Raji (cell line): Measurements from ENCODE around the gene RGL1.

Source experiments
- POLR2A ChIP-seq: IDR thresholded peaks from 2 replicates; pipeline ENCODE4 v1.6.1; 2011; ENCODE audit warnings: low read depth, low read length, control low read depth; ENCODE audit not compliant: insufficient read depth

Gene RGL1

DNA sequence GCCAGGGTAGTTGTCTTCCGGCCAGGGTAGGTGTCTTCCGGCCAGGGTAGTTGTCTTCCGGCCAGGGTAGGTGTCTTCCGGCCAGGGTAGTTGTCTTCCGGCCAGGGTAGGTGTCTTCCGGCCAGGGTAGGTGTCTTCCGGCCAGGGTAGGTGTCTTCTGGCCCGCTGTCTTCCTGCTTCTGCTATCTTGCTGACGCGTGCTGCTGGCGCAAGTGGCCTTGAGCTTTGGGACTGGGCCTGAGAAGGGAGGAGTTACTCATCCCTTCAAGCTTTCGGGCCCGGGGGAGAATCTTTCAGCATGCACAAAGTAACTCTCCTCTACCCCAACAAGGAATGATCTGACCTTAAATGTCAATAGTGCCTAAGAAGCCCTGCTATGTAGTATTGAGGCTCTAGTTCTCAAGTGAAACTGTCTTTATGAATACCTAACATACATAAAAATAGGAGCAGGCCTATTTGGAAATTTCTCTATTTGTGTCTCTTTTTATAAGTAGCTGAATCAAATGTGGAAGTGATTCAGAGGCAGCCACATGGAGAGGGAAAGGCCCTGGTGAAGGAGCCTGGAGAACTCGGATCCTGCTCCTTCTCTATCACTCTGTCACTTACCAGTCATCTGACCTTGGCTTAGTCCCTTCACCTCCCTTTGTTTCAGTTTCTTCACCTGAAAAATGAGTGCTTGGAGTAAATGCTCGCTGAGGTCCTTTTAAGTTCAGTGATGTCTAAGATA, 65.6 kb downstream of the RGL1 start:
- TF ChIP-seq POLR2A = no peak

DNA sequence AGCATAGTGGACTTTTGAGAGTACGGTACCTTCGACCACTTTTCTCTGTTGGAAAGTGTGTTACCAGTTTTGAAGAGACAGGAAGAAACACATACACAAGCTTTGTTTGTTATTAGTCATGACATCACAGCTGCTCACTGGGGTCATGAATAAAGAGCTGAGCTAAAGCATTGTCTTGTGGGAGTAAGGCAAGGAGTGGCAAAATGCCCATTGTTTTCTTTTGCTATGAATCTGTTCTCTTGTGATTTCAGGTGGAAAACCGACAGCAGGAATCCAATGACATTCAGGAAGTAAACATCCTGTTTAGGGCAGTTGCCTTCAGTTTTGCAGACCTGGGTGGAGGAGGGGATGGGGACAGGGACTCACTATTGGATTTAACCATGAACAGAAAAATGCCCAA, 66.2 kb downstream of the RGL1 start:
- no peak for TF ChIP-seq POLR2A

- TF ChIP-seq POLR2A = no peak
Observed at GRCh38 chr1:183871601-183872000, 66.7 kb downstream of the RGL1 start.

GRCh38 chr1:183872403-183872802, 67.5 kb downstream of the RGL1 start:
- no peak for TF ChIP-seq POLR2A

GRCh38 chr1:183873642-183874041, 68.7 kb downstream of the RGL1 start:
- TF ChIP-seq POLR2A = no peak

GRCh38 chr1:183876309-183876708, 71.4 kb downstream of the RGL1 start:
- no peak for TF ChIP-seq POLR2A

DNA sequence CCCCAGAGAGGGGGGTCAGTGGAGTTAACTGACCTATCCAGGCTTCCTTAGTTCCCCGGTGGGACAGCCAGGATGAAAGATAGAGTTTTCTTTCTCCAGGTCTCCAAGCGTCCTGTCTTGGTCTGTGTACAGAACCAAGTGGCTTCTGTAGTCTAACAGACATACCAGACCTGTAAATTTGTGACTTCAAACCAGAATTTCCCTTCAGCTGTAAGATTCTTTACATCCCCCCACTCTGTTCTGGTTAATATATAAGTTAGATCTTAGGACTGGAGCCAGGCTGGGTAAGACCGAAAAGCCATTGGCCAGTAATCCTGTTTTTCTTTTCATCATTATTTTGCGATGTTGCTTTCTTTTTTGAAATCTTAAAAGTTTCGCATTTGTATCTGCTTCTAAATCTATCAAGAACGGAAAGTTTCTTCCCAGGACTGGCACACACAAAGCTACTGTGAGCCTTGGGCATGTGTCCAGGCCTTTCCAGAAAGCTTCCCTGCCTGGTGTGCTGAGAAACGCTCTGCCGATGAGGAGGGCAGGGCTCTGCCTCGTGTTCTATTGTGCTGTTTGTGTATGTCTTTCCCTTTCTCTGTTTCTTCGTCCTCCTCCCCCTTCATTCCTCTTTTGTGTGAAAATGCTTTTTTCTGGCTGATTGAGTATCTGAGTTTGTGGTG, 72.3 kb downstream of the RGL1 start:
- no peak for TF ChIP-seq POLR2A

DNA sequence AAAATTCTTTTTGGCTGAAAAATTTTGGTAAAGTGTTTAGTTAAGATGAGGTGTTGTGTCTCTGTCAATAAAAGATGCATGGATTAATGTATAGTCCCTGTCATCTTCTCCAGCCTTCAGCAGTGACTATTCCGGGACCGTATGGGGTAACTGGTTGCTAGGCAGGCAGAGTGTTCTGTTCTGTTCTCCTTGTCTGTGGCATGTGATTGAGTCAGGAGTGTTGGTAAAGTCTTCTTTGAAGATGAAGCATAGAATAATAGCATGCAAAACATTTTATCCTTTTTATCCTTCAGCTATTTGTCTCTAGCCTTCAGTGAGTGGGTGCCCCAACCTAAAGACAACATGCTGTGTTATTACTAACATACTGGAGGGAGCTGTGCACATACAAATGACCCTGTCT, 74.6 kb downstream of the RGL1 start:
- no peak for TF ChIP-seq POLR2A

DNA sequence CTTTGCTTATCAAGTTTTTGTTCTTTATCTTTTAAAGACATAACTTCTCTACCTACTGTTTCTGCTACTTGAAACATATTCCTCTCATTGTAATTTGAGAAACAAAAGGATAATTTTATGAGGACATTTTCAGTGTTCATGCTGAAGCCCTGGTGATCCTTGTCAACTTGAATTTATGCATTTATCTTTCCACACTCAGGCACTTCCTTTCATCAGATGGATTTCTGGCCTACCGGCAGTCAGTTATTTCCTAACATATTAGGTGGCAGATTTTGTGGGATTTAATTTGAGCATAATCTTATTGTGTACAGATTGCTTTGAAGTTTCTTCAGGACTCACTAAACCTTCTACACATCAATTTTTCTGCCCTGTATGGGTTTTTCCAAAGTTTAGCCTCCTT, 75.0 kb downstream of the RGL1 start:
- TF ChIP-seq POLR2A = no peak

DNA sequence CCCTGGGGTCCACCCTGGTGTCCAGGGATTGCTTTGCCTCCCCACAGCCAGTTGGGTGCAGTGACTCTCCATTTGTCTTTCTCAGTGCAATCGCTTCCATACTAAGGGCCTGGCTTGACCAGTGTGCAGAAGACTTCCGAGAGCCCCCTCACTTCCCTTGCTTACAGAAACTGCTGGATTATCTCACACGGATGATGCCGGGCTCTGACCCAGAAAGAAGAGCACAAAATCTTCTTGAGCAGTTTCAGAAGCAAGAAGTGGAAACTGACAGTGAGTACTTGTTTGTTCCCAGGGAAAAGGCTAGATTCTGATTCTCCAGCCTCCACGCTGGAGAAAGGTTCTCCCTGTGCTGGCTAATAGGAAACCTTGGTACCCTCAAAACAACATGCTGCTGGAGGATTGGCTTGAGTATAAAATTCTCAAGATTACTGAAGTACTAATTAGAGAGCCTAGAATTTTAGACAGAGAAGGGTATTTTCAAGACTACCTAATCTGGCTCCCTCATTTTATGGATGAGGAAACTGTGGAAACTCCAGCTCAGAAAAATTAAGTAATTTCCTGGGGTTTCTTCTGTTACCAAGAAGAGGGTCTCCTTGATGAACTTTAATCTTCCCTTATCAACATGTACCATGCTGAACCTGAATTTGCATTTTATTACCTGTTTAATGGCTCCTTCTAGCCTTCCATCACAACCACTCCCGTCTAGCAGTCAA, 75.8 kb downstream of the RGL1 start:
- no peak for TF ChIP-seq POLR2A

GRCh38 chr1:183881387-183882131, 76.6 kb downstream of the RGL1 start:
- TF ChIP-seq POLR2A = no peak

DNA sequence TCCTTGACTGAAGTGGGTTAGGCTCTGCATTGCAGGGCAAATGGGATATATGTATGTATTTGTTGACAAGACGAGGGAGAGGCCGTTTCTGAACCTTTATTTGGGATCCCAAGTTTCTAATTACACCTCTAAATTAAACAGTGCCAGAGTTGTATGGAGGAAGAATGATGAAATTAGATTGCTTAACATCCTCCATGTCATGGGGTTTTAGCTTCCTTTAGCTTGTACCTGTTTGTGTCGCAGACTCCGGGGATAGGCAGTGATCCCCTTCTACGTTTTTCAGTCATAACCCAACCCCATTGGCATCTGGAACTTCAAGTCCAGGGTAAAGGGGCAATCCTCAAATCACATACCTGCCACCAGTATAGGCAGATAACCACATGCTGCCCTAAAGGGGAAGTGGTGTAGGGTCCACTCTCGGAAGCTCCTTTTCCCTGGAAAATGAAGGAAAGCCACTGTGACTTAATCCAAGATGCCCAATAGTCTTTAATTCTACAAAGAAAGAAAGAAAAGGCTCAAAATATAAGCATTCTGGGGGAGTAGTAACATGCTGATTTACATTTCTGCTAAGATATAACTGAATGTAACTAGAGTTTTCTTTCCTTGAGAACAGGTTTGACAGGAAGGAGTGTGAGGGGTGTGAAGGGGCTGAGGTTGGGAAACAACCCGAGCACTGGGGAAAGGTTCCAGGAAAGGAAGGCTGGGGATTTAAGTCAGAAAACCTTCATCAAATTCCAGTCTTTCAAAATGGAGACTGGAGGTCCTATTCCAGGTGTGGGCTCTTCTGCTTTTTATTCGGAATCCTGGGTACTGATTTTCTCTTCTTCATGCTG, 77.6 kb downstream of the RGL1 start:
- no peak for TF ChIP-seq POLR2A

DNA sequence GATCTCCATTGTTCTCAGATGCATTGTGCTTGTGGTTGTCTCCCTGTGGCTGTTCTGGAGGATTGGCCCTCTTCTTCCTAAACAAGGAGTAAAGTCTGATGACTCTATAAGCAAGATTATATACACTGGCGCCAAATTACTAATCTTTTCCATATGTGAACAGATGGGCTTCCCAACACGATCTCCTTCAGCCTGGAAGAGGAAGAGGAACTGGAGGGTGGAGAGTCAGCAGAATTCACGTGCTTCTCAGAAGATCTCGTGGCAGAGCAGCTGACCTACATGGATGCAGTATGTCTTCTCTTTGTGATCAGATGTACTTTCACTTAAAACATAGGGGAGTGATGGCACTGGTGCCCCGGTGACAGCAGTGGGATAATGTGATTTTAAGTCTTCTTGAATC, 78.7 kb downstream of the RGL1 start:
- TF ChIP-seq POLR2A = no peak

- TF ChIP-seq POLR2A = no peak
Observed at GRCh38 chr1:183884526-183884925, 79.6 kb downstream of the RGL1 start.
